ENCODE data around the gene SUGT1.
"Not testable (repeated sequence)": the region's sequence is repeated elsewhere in the genome, so short reads cannot be mapped to it uniquely, and the experiment has no call there.

Gene SUGT1

GRCh38 chr13:52609013-52609606 lies 43.5 kb upstream of the SUGT1 start:
- not testable (repeated sequence) for H3K4me1 ChIP-seq (ENCODE audit: insufficient read depth, low read length, severe bottlenecking); H3K9me3 ChIP-seq (ENCODE audit: low read length); H4K20me1 ChIP-seq (ENCODE audit: insufficient read depth, low read length); H3K79me2 ChIP-seq (ENCODE audit: insufficient read depth, low read length); H3K27ac ChIP-seq (ENCODE audit: low read depth, low read length, poor library complexity, severe bottlenecking); H3K9ac ChIP-seq (ENCODE audit: low read length); H3K9me2 ChIP-seq (ENCODE audit: low read depth, low read length); H3K36me3 ChIP-seq (ENCODE audit: insufficient read depth, low read length); H3K4me2 ChIP-seq (ENCODE audit: low read length); H3K4me3 ChIP-seq (ENCODE audit: low read depth, low read length, poor library complexity, severe bottlenecking); H3F3A ChIP-seq (ENCODE audit: insufficient read depth, low read length); H2AFZ ChIP-seq (ENCODE audit: low read length); H3K27me3 ChIP-seq (ENCODE audit: insufficient read depth, low read length)
- TF ChIP-seq CTCF (IDR thresholded peaks at IDR 0.05; ENCODE audit: low read length), result peak; percentile 37; the same call in 1 of the 2 replicates

DNA sequence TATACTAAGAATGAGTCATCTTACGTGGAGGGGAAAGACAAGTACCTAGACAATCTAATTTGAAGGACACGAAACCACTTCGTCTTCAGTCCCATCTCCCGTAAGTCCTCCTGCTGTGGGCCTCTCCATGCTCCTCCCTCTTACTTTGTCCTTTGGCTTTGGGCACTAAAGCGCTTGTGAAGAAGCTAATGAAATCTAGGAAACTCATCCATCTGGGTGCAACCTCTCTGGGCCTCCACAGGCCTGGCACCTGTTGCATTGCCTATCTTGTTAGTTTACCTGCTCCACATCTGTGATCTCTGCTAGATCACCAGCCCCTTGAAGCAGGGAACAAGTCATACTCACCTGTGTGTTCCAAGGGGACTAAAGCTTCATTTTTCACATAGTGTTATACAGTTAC lies 42.5 kb upstream of the SUGT1 start:
- not testable (repeated sequence) for H2AFZ ChIP-seq (ENCODE audit: low read length); H3K36me3 ChIP-seq (ENCODE audit: insufficient read depth, low read length)

GRCh38 chr13:52615134-52615801 lies 37.4 kb upstream of the SUGT1 start:
- H3K79me2 ChIP-seq (ENCODE audit: insufficient read depth, low read length), result peaks cover 18% of the 10 kb centered on the region
- no peaks in the 10 kb centered on the region for H3K27me3 ChIP-seq (ENCODE audit: insufficient read depth, low read length)
- no peak overlapping the region for H2AFZ ChIP-seq (ENCODE audit: low read length)
- H3K4me1 ChIP-seq (ENCODE audit: insufficient read depth, low read length, severe bottlenecking), result peaks cover 17% of the 10 kb centered on the region
- H3K4me2 ChIP-seq (ENCODE audit: low read length), result no peak overlapping the region
- H3K27ac ChIP-seq (ENCODE audit: low read depth, low read length, poor library complexity, severe bottlenecking), result no peak overlapping the region
- H3K36me3 ChIP-seq (ENCODE audit: insufficient read depth, low read length), result peaks cover 2% of the 10 kb centered on the region; the same call in 1 of the 2 replicates
- H3K9me2 ChIP-seq (ENCODE audit: low read depth, low read length), result no peaks in the 10 kb centered on the region
- 0 out of 2 replicates have a peak, but pooled peaks cover 2% of the 10 kb centered on the region for H3K9me3 ChIP-seq (ENCODE audit: low read length)
- TF ChIP-seq EZH2 (IDR thresholded peaks at IDR 0.05; ENCODE audit: borderline replicate concordance, low read length) (no peak), CTCF (IDR thresholded peaks at IDR 0.05; ENCODE audit: low read length) (no peak)
- H4K20me1 ChIP-seq (ENCODE audit: insufficient read depth, low read length), result no peaks in the 10 kb centered on the region
- H3F3A ChIP-seq (ENCODE audit: insufficient read depth, low read length), result no peaks in the 10 kb centered on the region
- H3K4me3 ChIP-seq (ENCODE audit: low read depth, low read length, poor library complexity, severe bottlenecking), result no peak overlapping the region
- no peak overlapping the region for H3K9ac ChIP-seq (ENCODE audit: low read length)

More for the DNA sequence above, 42.5 kb upstream of the SUGT1 start:
- not testable (repeated sequence) for H3F3A ChIP-seq (ENCODE audit: insufficient read depth, low read length); H3K9ac ChIP-seq (ENCODE audit: low read length); H3K27ac ChIP-seq (ENCODE audit: low read depth, low read length, poor library complexity, severe bottlenecking); H3K4me1 ChIP-seq (ENCODE audit: insufficient read depth, low read length, severe bottlenecking); H3K4me2 ChIP-seq (ENCODE audit: low read length); H3K9me3 ChIP-seq (ENCODE audit: low read length); H4K20me1 ChIP-seq (ENCODE audit: insufficient read depth, low read length); H3K79me2 ChIP-seq (ENCODE audit: insufficient read depth, low read length); H3K27me3 ChIP-seq (ENCODE audit: insufficient read depth, low read length); H3K9me2 ChIP-seq (ENCODE audit: low read depth, low read length); H3K4me3 ChIP-seq (ENCODE audit: low read depth, low read length, poor library complexity, severe bottlenecking)

GRCh38 chr13:52615812-52616211 lies 36.8 kb upstream of the SUGT1 start:
- Histone ChIP-seq H3K9me3 (ENCODE audit: low read length) (0 out of 2 replicates have a peak, but pooled peaks cover 2% of the 10 kb centered on the region), H3K9me2 (ENCODE audit: low read depth, low read length) (no peaks in the 10 kb centered on the region), H3K4me1 (ENCODE audit: insufficient read depth, low read length, severe bottlenecking) (peaks cover 17% of the 10 kb centered on the region), H3K27ac (ENCODE audit: low read depth, low read length, poor library complexity, severe bottlenecking) (no peak overlapping the region), H3K27me3 (ENCODE audit: insufficient read depth, low read length) (no peaks in the 10 kb centered on the region), H2AFZ (ENCODE audit: low read length) (no peak overlapping the region), H4K20me1 (ENCODE audit: insufficient read depth, low read length) (no peaks in the 10 kb centered on the region), H3K9ac (ENCODE audit: low read length) (no peak overlapping the region), H3K4me3 (ENCODE audit: low read depth, low read length, poor library complexity, severe bottlenecking) (no peak overlapping the region), H3K36me3 (ENCODE audit: insufficient read depth, low read length) (peaks cover 4% of the 10 kb centered on the region; the same call in 1 of the 2 replicates), H3K4me2 (ENCODE audit: low read length) (no peak overlapping the region), H3K79me2 (ENCODE audit: insufficient read depth, low read length) (peaks cover 21% of the 10 kb centered on the region), H3F3A (ENCODE audit: insufficient read depth, low read length) (no peaks in the 10 kb centered on the region)
- TF ChIP-seq EZH2 (IDR thresholded peaks at IDR 0.05; ENCODE audit: borderline replicate concordance, low read length) (no peak), CTCF (IDR thresholded peaks at IDR 0.05; ENCODE audit: low read length) (no peak)
